HG02885 (cell line): ENCODE measurements around the gene CDKN2C.
"Not testable (repeated sequence)": the region's sequence is repeated elsewhere in the genome, so short reads cannot be mapped to it uniquely, and the experiment has no call there.

Experiments
- ATAC-seq: cut with Tn5 transposase; IDR thresholded peaks from one replicate; pipeline ENCODE4 v1.9.1; 2021; ENCODE audit warnings: mild to moderate bottlenecking; ENCODE audit not compliant: unreplicated experiment, poor library complexity

CDKN2C gene

GRCh38 chr1:50978144-50978851, 8.3 kb downstream of the CDKN2C start:
- peak; percentile 44 for ATAC-seq

- no peak for ATAC-seq
Measured at GRCh38 chr1:50978852-50979781, 9.1 kb downstream of the CDKN2C start.

- ATAC-seq = no peak
Measured at GRCh38 chr1:50979937-50980336, 9.9 kb downstream of the CDKN2C start.

GRCh38 chr1:50980505-50980904, 10.5 kb downstream of the CDKN2C start:
- ATAC-seq = no peak

- ATAC-seq = no peak
Measured at GRCh38 chr1:50981741-50982140, 11.7 kb downstream of the CDKN2C start.

- ATAC-seq = no peak
Measured at GRCh38 chr1:50982611-50983010, 12.6 kb downstream of the CDKN2C start.

- no peak for ATAC-seq
Measured at GRCh38 chr1:50983219-50983802, 13.3 kb downstream of the CDKN2C start.

- ATAC-seq = no peak
Measured at GRCh38 chr1:50985094-50985493, 15.0 kb downstream of the CDKN2C start.

GRCh38 chr1:50986653-50987052, 16.6 kb downstream of the CDKN2C start:
- no peak for ATAC-seq

GRCh38 chr1:50989694-50990093, 19.6 kb downstream of the CDKN2C start:
- ATAC-seq = no peak

GRCh38 chr1:50992532-50993318, 22.7 kb downstream of the CDKN2C start:
- ATAC-seq = no peak

- no peak for ATAC-seq
Measured at GRCh38 chr1:50993645-50994044, 23.6 kb downstream of the CDKN2C start.

GRCh38 chr1:50994997-50995396, 25.0 kb downstream of the CDKN2C start:
- ATAC-seq = no peak

GRCh38 chr1:50995651-50996050, 25.6 kb downstream of the CDKN2C start:
- no peak for ATAC-seq

GRCh38 chr1:50996083-50996482, 26.0 kb downstream of the CDKN2C start:
- ATAC-seq = no peak

- not testable (repeated sequence) for ATAC-seq
Measured at GRCh38 chr1:50999375-50999774, 29.3 kb downstream of the CDKN2C start.

- ATAC-seq = no peak
Measured at GRCh38 chr1:51000160-51000559, 30.1 kb downstream of the CDKN2C start.

GRCh38 chr1:51000651-51001050, 30.6 kb downstream of the CDKN2C start:
- no peak for ATAC-seq

- no peak for ATAC-seq
Measured at GRCh38 chr1:51002516-51002915, 32.5 kb downstream of the CDKN2C start.

GRCh38 chr1:51005549-51005948, 35.5 kb downstream of the CDKN2C start:
- not testable (repeated sequence) for ATAC-seq
